OCI-LY1 (cell line): ENCODE data around the gene ITGB8.

ENCODE experiments used
- CTCF ChIP-seq: fragments of 200-600 bp; sonication (generic), shearing (Covaris generic); IDR thresholded peaks from 2 replicates; pipeline ENCODE4 v1.5.1; 2017; ENCODE audit warnings: mild to moderate bottlenecking, antibody characterized with exemption, low read length, moderate library complexity, mixed read lengths
- EZH2 ChIP-seq: fragments of 200-600 bp; sonication (generic), shearing (Covaris generic); IDR thresholded peaks from 2 replicates; pipeline ENCODE4 v1.8.0; 2017; ENCODE audit warnings: borderline replicate concordance, mixed run types, mild to moderate bottlenecking, antibody characterized with exemption, low read length, moderate library complexity, mixed read lengths

GRCh38 chr7:20395104-20395503 lies 64.4 kb downstream of the ITGB8 start:
- TF ChIP-seq CTCF (no peak), EZH2 (no peak)
